Left lung (tissue), 10 donors: Measurements from ENCODE around the gene AMOTL1. TPM values are rescaled to one million over a fixed set of nuclear protein-coding genes. Genes with fewer than 3 reads are reported as not detected.
"Not testable (repeated sequence)": the region's sequence is repeated elsewhere in the genome, so short reads cannot be mapped to it uniquely, and the experiment has no call there.

Experiments
- ATAC-seq: fragments of 200-7000 bp; cut with Tn5 transposase; one replicate; pipeline ENCODE4 v1.9.1; 2020; ENCODE audit warnings: moderate library complexity
- DNase-seq, 4 donors: peaks; one replicate each; pipeline ENCODE4 v3.0.0-alpha.2; 2013 to 2020
- H3K27ac ChIP-seq, 2 donors: fragments of 200-600 bp; sonication (generic) in 1 of 2; one replicate each; pipeline versions ENCODE4 v1.5.0 to v1.8.0; 2020 to 2021
- H3K27me3 ChIP-seq, 2 donors: fragments of 200-600 bp; sonication (generic) in 1 of 2; one replicate each; pipeline versions ENCODE4 v1.5.0 to v1.8.0; 2020 to 2021
- H3K36me3 ChIP-seq, 2 donors: fragments of 200-600 bp; sonication (generic) in 1 of 2; one replicate each; pipeline versions ENCODE4 v1.5.0 to v1.8.0; 2020 to 2021
- H3K4me1 ChIP-seq, 2 donors: fragments of 200-600 bp; one replicate each; pipeline ENCODE4 v1.8.0; 2021
- H3K4me3 ChIP-seq, 2 donors: fragments of 200-600 bp; sonication (generic) in 1 of 2; one replicate each; pipeline versions ENCODE4 v1.5.0 to v1.8.0; 2020 to 2021; ENCODE audit warnings: mild to moderate bottlenecking in 1 of 2
- H3K9me3 ChIP-seq, 2 donors: fragments of 200-600 bp; sonication (generic) in 1 of 2; one replicate each; pipeline versions ENCODE4 v1.5.0 to v1.8.0; 2020 to 2021
- intact Hi-C, 2 donors: fragments of 100-400 bp; cut with DNase I; formaldehyde crosslinking; loops; one replicate each; pipeline versions ENCODE4 v1.11.2 to v1.14.2; 2022
- polyA plus RNA-seq, 6 donors: library from polyadenylated mRNA; unstranded; fragments of 120-200 nt; gene quantifications; one replicate each; pipeline ENCODE4 v1.2.1, GENCODE V29; 2013; ENCODE audit not compliant: insufficient read length in 6 of 6
- total RNA-seq, 2 donors: library from RNA; stranded (reverse); fragmentation: NEBNext Ultra II Directional; extraction: Animal tissue kit (Norgen Biotek cat#: 25700); gene quantifications; one replicate each; pipeline ENCODE4 v1.2.1, GENCODE V29; 2021
- TF ChIP-seq, protein P1 (sequence below), 2 donors: fragments of 200-600 bp; sonication (generic) in 1 of 2; IDR thresholded peaks; one replicate each; pipeline versions ENCODE4 v1.5.0 to v1.8.0; 2021; ENCODE audit warnings: antibody characterized with exemption in 2 of 2
- donor health status: DM: no; HTN: yes; CAD: no.
- donor health status: DM: no; HTN: no; CAD: no.

AMOTL1 gene
- total and polyA plus RNA-seq, 8 donors, result 42.7 to 67.9 (median 55.5) TPM

DNA sequence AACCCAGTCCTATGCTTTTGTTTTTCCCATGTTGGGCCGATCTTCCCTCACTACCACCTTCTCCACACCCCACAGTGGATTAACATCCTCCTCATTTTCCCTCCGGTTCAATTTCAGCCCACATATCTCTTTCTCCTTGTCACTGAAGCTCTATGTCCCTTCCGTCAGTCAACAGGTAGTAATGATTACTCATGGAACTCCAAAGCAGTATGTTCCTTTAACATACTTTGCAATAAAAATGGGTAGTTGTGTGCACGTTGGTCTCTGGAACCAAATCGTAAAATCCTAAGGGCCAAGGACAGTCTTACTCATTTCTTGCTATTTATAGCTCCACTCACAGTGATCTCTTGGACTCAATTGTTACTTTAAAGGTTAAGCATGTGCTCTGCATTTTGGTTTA is 20.2 kb downstream of the AMOTL1 start:
- DNase-seq (no peak), ATAC-seq (peak; percentile 26)
- TF ChIP-seq, protein P1, sequence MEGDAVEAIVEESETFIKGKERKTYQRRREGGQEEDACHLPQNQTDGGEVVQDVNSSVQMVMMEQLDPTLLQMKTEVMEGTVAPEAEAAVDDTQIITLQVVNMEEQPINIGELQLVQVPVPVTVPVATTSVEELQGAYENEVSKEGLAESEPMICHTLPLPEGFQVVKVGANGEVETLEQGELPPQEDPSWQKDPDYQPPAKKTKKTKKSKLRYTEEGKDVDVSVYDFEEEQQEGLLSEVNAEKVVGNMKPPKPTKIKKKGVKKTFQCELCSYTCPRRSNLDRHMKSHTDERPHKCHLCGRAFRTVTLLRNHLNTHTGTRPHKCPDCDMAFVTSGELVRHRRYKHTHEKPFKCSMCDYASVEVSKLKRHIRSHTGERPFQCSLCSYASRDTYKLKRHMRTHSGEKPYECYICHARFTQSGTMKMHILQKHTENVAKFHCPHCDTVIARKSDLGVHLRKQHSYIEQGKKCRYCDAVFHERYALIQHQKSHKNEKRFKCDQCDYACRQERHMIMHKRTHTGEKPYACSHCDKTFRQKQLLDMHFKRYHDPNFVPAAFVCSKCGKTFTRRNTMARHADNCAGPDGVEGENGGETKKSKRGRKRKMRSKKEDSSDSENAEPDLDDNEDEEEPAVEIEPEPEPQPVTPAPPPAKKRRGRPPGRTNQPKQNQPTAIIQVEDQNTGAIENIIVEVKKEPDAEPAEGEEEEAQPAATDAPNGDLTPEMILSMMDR (IDR thresholded peaks at IDR 0.05), result no peak
- Histone ChIP-seq H3K9me3 (no peaks in the 10 kb centered on the region), H3K4me1 (peaks cover 31 to 47% of the 10 kb centered on the region in 2 donors), H3K27me3 (no peaks in the 10 kb centered on the region), H3K27ac (no peak overlapping the region), H3K4me3 (no peak overlapping the region), H3K36me3 (no peaks in the 10 kb centered on the region)
- intact Hi-C loops, result no loop called here

DNA sequence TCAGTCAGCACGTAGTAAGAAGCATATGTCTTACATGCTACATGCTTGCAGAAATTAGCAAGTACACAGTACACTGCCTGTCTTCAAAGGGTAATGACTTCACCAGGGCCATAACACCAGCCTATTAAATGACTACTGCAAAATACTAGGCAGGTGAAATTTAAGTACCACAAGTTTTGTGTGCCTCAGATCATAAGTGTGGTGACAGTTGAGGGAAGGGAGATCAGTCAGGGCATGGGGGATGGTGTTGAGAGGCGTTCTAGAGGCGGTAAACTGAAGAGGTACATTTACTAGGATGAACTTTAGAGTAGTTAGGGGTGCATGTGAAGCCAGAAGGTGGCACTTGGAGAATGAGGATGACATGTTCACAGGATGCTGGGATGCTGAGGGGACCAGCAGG is 22.0 kb downstream of the AMOTL1 start:
- ATAC-seq (no peak), DNase-seq (no peak)
- TF ChIP-seq, protein P1 (IDR thresholded peaks at IDR 0.05), result no peak
- H3K4me1 ChIP-seq, result peaks cover 40 to 50% of the 10 kb centered on the region in 2 donors
- intact Hi-C loops, result no loop called here
- H3K4me3 ChIP-seq, result no peak overlapping the region
- H3K27me3 ChIP-seq, result no peaks in the 10 kb centered on the region
- no peaks in the 10 kb centered on the region for H3K9me3 ChIP-seq
- no peak overlapping the region for H3K27ac ChIP-seq
- H3K36me3 ChIP-seq, result no peaks in the 10 kb centered on the region

DNA sequence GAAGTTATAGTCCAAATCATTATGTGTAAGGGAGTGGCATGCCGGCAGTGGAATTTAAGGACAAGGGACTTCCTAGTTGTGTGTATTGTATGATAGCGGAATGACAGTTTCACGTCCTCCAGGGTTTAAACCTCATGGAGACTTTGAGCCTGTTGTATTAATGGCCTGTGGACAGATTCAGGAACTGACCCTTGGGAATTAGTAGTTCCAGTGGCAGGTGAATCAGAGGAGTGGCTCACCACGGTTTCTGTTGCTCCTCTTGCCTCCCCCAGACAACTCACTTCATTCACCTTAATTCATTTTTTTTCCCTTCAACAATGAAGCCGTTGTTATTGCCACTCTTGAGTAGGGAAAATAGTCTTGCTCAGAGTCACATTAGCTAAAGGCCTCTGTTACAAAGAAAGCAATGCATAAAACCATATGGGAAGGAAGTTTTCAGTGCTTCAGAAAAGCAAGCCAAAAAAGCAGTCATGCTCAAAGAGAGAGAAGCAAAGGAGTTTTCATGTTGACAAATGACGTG is 22.6 kb downstream of the AMOTL1 start:
- intact Hi-C loops, result no loop called here
- TF ChIP-seq, protein P1 (IDR thresholded peaks at IDR 0.05), result no peak
- Histone ChIP-seq H3K4me3 (no peak overlapping the region), H3K27ac (no peak overlapping the region), H3K36me3 (no peaks in the 10 kb centered on the region), H3K4me1 (peaks cover 40 to 52% of the 10 kb centered on the region in 2 donors), H3K9me3 (no peaks in the 10 kb centered on the region), H3K27me3 (no peaks in the 10 kb centered on the region)
- ATAC-seq (no peak), DNase-seq (no peak)

DNA sequence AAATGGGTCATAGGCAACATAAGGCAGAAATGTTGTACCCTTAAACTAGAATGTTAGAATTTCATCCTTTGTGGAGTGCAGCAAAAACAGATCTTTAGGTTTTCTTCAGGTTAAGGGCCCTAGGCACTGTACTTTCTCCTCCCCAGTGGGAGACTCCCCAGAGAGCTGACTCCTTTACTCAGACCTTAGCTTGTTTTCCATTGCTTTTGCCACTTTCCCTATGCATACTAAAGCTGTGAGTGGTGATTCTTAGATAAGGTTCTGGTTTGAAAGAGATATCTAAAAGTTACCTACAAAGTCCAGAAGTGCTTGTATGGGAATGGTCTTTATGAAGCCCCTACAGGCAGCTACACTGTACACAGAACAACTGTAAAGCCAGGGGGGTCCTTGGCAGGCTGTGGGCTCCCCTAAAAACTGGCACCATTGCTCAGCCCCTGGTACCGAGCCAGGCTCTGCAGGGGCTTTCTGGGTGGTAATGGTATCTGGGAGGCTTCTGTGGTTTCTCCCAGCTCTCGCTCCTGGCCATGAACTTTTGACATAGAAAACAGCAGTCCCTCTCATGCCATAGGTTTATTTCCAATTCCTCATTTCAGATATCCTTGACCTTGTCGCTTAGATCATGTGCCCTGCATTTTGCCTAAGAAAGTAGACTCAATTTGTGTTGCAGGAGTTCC is 23.2 kb downstream of the AMOTL1 start:
- no peaks in the 10 kb centered on the region for H3K36me3 ChIP-seq
- no peak for ATAC-seq
- peaks cover 40 to 50% of the 10 kb centered on the region in 2 donors for H3K4me1 ChIP-seq
- no peak overlapping the region for H3K27ac ChIP-seq
- DNase-seq, result no peak
- H3K9me3 ChIP-seq, result no peaks in the 10 kb centered on the region
- H3K27me3 ChIP-seq, result no peaks in the 10 kb centered on the region
- H3K4me3 ChIP-seq, result no peak overlapping the region
- intact Hi-C loops, result no loop called here
- TF ChIP-seq, protein P1 (IDR thresholded peaks at IDR 0.05), result no peak

DNA sequence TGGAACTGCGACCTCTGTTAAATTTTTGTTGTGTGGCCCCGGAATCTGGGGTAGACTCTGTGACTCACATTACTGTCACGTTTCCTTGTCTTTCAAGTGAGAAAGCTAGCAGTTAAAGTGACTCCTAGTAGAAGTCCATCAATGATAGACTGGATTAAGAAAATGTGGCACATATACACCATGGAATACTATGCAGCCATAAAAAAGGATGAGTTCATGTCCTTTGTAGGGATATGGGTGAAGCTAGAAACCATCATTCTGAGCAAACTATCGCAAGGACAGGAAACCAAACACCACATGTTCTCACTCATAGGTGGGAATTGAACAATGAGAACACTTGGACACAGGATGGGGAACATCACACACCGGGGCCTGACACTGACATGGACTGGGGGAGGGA is 23.8 kb downstream of the AMOTL1 start:
- H3K27me3 ChIP-seq, ATAC-seq, intact Hi-C loops, H3K4me3 ChIP-seq, H3K36me3 ChIP-seq, H3K9me3 ChIP-seq, H3K27ac ChIP-seq, DNase-seq: not testable (repeated sequence)
- peaks cover 34 to 44% of the 10 kb centered on the region in 2 donors for H3K4me1 ChIP-seq

DNA sequence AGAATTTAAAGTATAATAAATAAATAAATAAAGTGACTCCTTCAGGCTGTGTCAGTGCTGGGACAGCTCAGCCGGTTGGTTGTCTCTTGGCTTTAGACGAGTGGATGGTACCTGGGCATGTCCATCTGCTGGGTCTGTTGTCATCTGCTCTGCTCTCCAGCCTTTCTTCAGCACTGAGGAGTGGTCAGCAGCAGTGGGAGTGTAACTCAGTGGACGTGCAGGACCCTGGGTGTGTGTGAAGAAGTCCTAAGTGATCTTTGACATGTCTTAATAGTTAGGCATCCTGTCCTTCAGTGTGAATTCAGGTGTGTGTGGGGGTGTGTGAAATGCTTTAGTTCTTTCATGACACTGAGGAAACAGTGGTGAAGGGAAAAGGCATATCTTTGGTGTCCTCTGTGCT is 24.3 kb downstream of the AMOTL1 start:
- no peaks in the 10 kb centered on the region for H3K9me3 ChIP-seq
- DNase-seq (no peak), ATAC-seq (no peak)
- intact Hi-C loops, result no loop called here
- H3K36me3 ChIP-seq, result no peaks in the 10 kb centered on the region
- H3K4me3 ChIP-seq, result no peak overlapping the region
- H3K27ac ChIP-seq, result no peak overlapping the region
- no peaks in the 10 kb centered on the region for H3K27me3 ChIP-seq
- H3K4me1 ChIP-seq, result peaks cover 32 to 46% of the 10 kb centered on the region in 2 donors
- TF ChIP-seq, protein P1 (IDR thresholded peaks at IDR 0.05), result no peak
